ENCODE data around the gene ZNF622.

Gene ZNF622

DNA sequence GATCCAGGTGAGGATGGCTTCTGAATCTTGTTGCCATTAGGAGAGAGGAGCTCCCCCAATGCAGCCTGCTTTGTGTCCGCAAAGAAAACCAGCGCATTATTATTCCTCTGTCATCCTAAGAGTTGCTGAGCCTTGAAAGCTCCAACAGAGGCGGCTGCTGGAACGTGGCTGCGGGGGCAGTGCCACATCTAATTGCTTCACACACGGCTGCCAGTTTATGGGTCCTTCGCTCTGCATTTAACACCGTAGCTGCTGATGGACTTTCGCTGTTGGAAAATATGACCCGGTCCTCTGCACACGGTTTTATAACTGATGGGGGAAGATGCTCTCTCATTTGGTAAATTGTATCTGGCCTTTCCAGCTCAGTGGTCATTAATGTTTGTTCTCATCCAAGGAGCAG is 38.0 kb downstream of the ZNF622 start:
- no peak for DNase-seq

- no peak for DNase-seq
Observed at GRCh38 chr5:16418471-16418922, 47.1 kb downstream of the ZNF622 start.

- DNase-seq = no peak
Observed at GRCh38 chr5:16417398-16418074, 48.1 kb downstream of the ZNF622 start.

- no peak for DNase-seq
Observed at GRCh38 chr5:16414861-16415260, 50.7 kb downstream of the ZNF622 start.

- DNase-seq = no peak
Observed at GRCh38 chr5:16413166-16413860, 52.3 kb downstream of the ZNF622 start.

GRCh38 chr5:16412556-16412955 is 53.0 kb downstream of the ZNF622 start:
- no peak for DNase-seq

DNA sequence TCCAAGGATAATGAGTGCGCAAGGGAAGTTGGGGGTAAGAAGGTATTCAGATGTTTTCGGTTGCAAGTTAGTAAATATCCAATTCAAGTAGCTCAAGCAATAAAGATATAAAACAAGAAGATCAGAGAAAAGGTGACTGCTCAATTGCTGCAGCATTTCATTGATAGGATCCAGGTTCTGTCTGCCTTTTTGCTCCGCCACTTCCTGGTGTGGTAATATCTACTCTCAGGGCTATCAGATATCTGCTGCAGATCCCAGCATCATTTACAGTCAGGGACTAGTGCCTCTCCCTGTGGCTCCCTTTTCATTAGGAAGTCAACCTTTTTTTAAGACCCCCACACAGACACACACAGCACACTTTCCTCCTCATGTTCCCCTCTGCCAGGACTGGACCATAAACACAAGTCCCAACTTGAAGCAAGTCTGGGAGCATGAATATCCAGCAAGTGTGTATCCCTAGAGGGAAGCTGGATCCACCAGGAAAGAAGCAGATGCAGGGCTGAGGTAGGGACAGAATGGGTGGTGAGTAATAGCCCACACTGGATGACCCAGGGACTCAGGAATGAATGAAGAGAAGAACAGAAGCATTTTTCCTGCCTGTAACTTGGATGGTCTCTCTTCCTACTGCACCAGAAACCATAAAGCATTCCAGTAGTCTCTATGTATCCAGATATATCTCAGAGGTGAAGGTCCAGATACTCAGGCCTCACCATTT is 53.7 kb downstream of the ZNF622 start:
- no peak for DNase-seq

DNA sequence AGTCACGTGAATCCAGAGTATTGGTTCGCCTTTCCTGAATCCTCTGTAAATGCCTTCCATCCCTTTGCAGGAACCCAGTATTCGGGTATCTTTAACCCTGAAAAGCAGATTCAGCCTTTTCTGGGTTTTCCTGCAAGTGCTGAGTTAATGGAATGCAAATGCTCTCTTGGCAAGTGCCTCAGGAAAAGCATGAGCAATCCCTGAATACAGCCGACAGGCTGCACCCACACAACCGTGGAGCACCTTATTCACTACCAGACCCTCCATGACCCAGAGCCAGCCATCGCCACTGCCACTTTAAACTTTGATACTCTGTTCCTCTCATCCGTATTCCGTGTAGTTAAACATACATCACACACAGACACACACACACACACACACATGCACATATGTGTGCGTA is 54.4 kb downstream of the ZNF622 start:
- no peak for DNase-seq

- no peak for DNase-seq
Observed at GRCh38 chr5:16410338-16410737, 55.3 kb downstream of the ZNF622 start.

DNA sequence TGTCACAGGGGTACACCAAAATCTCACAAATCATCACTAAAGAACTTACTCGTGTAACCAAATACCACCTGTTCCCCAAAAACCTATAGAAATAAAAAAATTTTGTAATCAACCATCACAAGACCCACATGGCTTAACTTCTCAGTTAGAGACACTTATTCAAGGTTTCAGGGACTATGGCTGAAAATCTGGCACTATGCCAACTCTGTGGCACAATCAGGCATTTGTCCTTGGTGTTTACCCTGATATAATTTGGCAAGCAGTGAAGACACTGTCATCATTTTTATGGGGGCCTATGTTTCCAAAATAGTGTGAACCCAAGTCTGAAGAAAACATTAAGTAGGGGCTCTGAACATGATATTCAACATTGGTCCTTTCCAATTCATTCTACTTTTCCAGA is 59.0 kb downstream of the ZNF622 start:
- no peak for DNase-seq

DNA sequence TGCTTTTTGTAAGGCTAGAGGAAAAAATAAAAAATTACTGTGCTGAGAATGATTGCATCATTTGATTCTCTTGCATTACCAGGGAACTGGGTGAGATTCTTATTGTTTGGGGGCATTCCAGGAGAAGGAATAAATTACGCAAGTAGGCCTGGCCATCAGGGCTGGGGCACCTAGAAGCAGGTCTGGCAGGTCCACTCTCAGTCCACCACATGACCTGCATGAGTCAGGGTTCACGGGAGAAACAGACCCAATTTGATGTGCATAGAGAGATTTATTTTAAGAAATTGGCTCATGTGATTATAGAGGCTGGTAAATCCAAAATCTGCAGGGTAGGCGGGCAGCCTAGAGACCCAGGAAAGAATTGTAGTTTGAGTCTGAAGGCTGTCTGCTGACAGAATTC is 59.6 kb downstream of the ZNF622 start:
- no peak for DNase-seq
